Stimulated activated CD4-positive, alpha-beta T cell treated with anti-CD3 and anti-CD28 coated beads, Interleukin-2, amount 100 ng/mL, for 48 hours (primary cell): Measurements from ENCODE around the gene C16orf95.
"Not testable (repeated sequence)": the region's sequence is repeated elsewhere in the genome, so short reads cannot be mapped to it uniquely, and the experiment has no call there.

ENCODE experiments used
- DNase-seq, 2 donors: peaks; one replicate each; pipeline ENCODE4 v3.0.0-alpha.2; 2020

The C16orf95 gene

DNA sequence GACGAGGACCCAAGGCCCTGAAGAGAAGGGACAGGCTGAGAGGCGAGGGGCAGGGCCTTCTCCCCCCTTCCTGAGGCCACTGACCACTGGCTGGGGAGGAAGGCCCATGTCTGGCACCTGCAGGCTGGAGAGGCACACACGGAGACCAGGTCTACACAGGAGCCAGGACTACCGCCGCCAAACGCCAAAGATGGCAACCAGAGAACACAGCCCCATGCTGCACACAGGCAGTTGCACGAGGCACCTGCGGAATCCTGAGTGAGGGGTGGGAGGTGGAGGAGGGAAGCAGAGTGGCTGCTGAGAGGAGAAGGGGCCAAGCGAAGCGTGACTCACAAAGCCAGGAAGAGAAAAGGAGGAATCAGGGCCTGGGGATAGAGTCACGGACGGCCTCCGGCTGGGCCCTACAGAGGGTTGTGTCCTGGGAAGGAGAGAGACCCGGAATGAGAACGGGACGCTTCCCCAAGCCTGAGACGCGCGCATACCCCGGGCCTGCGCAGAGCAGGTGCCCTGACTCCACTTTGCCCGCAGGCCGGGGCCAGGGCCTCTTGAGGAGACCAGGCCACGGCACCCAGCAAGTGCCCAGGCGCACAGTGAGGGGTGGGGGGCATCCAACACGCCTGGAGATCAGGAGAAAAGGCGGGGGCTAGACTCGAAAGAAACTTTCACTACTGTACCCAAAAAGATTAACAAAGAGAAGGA lies 28.7 kb upstream of the C16orf95 start:
- DNase-seq, result no peak

DNA sequence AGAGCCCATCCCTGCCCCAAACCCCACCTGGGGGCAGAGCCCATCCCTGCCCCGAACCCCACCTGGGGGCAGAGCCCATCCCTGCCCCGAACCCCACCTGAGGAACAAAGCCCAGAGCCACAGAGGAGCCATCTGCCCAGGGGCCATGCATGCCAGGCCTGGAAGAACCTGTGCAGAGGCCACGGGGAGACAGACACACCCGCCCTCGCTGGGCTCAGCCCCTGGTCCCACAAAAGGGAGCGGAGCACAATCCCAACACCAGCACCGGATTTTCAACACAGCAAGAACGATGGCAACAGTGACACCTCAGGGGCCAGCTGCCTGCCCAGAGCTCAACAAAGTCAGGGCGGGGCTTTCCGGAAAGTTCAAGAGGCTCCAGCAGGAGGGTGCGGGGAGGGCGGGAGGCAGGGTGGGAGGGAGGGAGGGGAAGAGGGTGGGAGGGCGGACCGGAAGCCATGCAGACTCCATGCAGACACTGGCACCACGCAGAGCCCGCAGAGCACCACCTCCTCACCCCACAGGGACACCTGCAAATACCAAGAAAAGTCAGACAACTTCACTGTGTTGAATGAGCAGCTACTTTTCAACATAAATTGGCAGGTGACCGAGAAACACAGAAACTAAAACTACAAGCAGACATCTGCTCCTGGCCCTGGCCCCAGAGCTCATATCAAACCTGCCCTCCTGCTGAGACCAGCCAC lies 27.9 kb upstream of the C16orf95 start:
- DNase-seq, result peak; percentile 5 to 14

DNA sequence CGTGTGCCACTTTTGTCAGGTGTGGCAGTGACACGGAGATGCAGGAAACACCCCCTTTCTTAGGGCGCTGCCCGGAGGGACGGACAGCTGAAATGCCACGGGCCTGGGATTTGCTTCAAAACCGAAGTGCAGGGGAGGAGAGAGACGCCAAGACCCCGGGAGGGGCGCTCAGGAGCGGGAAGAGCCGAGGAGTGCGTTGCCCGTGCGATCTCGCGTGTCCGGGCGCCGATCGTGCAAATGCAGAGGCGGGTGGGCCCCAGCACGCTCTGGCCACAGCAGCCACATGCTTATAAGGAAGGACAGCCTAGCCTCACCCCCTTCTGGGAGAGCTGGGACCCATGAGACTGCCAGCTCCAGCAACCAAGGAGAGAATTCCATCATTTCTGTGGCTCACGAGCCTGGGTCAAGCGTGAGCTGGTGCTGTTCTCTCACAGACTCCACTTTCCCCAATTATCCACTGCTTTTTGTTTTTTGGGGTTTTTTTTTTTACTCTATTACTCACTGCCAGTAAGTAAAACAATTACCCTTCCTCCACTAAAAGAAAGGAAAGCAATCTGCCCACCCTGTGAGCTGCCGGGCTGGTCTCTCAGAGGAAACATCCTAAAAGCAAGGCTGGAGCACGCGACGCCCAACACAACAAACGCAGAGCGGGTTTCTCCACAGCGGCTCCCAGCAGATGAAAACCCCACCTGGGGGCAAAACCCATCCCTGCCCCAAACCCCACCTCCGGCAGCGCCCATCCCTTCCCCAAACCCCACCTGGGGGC lies 27.2 kb upstream of the C16orf95 start:
- DNase-seq, result no peak

DNA sequence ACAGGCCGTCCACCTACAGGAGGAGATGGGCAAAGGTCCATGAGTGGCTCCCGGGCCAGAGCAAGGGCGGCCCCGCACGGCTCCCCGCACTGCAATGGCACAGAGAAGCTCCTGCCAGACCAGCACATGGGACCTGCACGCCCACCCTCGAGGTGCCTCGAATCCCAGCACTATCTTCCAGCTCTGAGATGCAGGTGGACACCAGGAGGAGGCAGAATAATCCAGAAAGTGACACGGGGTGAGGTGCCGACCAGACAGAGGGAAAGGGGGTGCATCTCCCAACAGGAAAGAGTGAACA lies 26.5 kb upstream of the C16orf95 start:
- no peak for DNase-seq

DNA sequence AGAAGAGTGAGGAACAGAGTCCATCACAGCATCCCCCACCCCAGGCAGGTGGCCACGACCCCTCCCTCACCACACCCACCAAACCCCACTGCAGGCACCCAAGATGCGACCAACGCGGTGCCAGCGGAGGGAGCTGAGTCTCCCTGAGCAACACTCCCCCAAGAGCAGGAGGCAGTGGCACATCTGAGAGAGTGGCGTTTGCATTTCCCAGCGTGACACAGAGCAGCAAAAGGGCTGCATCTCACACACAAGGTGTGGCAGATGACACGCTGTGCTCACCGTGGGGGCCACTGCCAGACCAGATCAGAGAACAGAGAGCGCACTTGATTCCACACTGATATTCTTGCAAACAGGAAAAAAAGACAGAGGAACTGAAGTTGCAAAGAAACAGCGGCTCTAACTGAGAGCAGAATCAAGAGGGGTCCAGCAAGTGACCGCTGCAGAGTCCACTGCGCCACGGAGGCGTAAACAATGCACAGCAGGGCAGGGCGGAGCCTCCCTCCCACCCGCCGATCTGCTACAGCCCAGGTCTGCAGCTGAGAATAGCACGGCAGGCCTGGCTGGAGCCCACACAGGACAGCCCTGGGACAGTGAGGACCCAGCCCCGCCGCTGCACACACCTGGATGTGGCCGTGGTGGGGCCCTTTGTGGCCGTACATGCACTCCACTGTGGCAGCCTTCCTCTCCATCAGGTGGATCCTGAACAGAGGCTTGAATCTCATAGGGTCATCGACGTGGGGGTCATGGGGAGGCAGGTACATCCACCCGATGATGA lies 26.0 kb upstream of the C16orf95 start:
- DNase-seq, result no peak

DNA sequence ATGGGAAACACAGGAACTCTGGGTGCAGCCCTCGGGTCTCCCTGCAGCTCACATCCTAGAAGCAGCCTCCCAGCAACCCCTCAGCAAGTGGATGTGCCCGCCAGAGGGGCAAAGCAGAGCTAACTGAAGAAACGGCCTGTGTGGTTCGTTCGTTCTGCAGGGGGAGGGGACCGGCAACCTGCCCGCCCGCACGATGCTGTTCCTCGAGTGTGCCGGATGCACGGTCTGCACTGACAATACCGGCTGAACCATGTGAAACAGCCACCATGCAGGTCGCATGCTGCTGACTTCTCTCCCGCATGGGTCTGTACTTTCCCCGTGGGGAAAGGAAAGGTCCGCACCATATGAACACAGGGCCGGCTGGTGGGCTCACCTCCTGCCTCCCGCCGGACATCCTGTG lies 25.3 kb upstream of the C16orf95 start:
- no peak for DNase-seq

DNA sequence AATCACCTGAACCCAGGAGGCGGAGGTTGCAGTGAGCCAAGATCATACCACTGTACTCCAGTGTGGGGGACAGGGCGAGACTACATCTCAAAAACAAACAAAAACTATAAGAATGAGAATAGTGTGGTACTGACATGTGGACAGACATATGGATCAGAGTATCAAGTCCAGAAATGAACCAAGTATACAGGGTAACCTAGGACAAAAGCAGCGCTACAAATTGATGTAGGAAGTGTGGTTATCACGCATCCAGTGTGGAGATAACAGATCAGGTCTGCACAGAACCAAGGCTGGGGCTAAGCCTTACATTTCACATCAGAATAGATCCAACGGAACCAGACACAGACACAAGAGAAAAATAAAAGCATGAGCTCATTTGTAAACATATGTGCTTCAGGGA lies 23.0 kb upstream of the C16orf95 start:
- no peak for DNase-seq

DNA sequence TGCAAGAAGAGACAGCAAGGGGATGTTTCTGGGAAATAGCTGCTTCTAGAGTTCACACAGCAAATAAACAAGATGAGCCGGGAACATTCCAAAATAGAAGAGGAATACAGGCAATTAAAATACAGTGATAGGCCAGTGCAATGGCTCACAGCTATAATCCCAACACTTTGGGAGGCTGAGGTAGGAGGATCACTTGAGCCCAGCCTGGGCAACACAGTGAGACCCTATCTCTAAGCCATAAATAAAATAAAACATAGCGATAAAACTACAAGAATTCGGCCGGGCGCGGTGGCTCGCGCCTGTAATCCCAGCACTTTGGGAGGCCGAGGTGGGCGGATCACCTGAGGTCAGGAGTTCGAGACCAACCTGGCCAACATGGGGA lies 22.5 kb upstream of the C16orf95 start:
- not testable (repeated sequence) for DNase-seq

DNA sequence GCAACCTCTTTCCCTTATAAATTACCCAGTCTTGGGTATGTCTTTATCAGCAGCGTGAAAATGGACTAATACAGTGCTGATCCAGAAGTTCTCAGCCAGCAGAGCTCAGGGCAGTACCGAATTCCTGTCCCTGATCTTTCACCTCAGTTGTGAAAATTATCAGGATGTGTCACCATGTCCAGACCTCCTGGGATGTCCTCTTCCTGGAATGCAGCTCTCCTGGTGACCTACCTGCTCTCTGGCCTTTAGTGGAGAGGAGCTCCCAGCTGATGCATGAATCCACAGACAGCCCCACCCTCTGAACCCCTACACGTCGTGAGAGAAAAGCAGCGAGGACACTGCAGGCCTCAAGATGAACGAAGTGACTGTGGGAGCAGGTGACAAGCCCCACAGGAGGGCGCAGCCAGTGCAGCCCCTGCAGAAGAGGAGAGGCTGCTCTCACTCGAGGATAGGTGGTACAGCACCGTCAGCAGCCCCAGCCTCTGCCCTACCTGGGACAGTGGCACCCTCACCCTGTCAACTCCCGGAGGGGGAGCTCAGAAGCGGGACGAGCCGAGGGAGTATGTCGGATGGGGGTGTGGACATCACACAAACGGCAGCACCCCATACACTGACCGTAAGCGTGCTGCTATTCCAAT lies 22.0 kb upstream of the C16orf95 start:
- no peak for DNase-seq

DNA sequence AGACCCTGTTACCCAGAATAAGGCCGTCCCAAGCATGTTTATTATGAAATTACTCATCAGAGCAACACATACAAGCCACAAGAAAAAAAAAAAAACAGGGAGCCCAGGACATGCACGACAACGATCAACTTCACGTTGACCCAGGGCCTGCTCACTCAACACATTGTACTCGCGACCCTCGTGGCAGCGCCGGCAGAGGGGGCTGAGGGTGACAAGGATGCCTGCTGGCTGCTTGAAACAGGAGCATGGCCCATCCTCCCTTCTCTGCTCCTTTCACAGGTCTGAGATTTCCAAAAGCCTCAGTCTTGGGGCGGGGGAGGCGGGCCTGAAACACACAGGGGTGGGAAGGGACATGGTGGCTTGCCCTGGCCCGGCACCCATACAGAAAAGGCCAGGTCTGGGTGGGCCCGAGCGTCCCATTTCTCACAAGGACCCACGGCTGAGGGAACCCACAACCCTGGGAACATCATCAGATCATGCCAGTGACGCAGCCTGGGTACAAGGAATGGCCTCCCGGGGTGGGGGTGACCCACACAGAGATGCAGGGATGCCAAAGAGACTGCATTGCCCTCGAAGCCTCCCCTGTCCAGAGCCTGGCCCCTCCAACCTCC lies 21.1 kb upstream of the C16orf95 start:
- no peak for DNase-seq

DNA sequence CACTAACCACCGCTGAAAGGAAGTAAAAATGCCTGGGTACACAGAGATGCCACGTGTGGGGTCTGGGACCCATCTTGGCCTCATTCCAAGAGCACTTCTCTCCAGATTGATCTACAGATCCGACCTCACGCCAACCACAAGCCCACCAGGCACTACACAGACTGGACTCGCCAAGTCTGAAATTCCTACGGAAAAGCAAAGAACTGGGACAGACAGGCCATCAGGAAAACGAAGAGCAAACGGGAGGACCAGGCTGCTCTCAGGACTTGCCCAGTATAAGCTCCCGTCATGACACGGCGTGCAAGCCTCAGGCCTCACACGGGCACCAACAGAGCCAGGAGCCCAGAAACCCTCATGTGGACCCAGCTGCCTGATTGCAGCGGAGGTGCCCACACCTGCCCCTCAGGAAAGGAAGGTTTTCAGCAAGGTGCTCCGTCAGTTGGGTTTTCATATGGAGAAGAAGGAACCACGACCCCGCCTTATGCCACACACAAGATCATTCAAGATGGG lies 20.1 kb upstream of the C16orf95 start:
- DNase-seq, result no peak

DNA sequence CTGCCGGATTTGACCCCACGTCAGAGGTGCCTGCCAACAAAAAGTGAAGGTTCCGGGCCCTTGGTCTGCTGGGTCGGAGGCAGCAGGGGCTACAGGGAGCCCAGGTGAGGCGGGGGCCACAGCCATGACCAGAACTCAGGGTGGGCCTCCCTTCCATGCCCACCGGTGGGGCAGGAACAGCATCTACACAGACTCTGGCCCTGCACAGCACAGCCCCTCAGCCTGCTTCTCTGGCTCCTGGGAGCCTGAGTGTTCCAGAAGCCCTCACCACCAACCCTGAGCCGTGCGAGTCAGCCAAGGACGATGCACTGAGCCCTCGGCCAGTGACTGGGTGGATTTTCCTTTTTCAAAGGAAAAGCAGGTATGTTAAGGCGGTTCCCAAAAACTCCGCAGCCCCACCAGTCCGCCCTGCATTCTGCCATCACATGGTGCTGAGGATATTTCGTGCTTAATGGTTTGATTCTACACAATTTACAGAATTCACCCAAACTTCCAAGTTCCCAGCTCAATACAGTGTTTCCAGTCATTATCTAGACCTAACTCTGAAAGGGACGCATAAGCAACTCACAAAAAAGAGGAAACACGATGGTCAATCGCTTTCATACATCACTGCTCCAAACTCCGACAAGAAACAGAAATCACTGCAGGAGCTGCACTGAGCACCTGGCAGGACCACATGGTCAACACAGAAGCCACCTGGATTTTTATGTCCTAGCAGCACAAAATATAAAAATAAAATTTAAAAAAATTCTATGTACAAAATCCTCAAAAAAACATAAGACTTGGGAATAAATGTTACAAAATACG lies 19.4 kb upstream of the C16orf95 start:
- no peak for DNase-seq

DNA sequence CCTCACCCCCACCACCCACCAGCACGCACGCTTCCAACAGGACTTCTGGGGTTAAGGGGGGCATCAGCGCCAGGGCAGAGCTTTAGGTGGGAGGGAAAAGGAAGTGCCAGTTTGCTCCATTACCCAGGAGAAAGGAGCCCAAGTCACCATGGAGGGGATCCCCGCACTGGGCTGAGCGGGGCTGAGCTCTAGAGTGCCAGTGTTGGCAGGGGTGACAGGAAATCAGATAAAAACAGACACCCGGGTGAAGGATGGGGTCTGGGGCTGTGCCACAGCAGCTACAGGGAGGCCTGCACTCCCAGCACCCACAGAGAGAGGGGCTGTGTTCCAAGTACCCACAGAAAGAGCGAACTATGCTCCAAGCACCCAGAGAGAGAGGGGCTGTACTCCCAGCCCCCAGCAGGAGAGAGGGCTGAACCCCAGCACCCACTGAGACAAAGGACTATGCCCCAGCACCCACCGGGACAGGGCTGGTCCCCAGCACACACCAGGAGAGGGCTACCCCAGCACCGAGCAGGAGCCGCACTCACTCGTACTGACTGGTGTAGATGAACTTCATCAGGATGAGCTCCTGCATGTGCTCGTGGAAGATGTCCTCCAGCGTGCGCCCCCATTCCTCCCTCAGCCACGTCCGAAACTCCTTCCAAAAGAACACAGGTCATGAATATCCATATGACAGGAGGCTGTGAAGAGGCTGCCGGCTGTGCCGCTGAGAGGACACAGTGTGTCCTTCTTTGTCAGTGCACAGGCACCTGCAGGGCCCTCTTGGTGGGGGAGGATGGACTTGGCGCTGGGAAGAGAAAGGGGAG lies 18.6 kb upstream of the C16orf95 start:
- no peak for DNase-seq

DNA sequence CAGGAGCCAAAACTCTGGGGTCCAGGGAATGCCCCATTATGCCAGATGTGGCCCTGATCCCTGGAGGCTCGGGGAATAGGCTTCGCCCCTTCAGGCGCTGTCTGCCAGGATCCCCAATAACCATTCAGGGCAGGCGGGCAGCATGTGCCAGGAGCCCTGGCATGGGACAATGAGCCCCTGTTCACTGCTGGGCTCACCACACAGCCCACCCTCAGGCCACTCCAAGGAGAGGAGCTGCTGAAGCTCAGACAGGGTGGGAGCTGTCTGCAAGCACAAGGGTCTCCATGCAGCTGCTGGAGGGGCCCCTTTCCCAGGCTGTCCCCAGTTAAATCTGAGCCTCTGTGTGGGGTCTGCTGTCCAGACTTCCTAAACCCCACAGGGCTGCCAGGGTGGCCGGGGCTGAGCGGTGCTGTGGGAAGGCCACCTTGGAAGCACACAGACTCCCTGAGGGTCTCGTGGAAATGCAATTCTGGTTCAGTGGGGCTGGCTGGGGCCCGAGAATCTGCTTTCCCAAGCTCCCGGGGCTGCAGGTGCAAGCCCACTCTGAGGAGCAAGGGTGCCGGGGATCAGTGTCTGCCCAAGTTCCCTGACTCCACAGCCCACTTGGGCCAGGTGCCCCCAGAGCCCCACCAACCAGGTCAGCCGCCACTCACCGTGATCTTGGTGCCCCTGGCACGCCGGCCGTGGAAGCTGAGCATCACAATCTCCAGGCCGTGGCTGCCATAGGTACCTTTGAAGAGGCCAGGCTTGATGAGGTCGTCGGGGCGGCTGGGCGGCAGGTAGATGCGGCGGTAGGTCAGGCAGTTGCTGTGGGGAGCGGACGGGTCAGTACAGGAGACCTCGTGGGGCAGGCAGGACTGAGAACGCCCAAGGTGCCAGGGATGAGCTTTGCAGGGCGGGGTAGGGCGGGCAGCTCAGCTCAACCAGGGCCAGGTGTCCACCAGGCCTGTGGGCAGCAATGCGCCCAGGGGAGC lies 17.7 kb upstream of the C16orf95 start:
- DNase-seq, result no peak

DNA sequence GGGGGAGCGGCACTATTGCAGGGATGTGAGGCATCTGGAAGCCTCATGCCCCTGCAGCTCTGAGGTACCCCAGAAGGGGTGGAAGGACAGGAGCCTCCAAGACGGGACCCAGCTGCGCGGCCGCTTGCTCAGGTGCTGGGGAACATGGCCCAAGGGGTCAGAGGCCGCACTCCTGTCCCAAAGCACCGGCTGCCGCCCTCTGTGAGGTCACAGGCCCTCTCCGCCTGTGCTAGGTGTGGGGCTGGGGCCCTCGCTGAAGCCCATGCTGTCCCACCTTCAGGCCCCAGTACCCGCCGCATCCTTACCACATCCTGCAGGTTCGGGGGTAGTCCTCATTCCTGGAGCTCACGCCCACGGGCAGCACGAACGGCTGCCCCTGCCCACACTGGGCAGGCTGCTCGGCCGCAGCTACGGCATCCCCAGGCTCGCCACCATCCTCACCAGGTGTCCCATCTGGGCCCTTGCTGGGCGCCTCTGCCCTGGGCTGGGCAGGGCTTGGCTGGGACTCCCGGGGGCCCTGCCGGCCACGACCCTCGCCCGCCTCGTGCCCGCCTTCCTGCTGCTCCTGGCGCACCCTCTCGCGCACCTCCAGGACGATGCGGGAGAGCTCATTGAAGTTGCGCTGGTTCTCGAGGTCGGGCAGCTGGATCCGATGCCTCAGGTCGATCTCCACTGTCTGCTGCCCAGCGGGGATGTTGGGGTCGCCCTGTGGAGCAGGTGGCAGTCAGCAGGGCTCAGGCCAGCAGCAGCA lies 16.6 kb upstream of the C16orf95 start:
- no peak for DNase-seq

DNA sequence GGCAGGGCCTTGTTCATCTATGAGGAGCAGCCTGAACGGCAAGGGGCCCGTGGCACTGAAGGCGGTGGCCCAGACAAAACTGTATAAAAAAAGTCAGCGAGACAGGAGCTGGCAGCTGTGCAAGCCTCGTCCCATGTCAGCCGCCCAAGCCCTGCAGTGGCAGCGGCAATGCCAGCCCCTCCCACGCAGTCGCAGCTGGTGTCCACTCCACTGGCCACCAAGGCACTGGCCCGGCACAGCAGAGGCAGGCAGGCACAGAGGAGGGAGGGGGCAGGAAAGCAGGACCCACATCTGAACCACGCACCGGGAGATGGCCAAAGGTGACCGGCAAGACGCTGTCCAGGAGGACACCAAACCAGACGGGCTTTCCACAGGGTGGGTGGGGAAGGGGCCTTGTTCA lies 15.9 kb upstream of the C16orf95 start:
- no peak for DNase-seq

DNA sequence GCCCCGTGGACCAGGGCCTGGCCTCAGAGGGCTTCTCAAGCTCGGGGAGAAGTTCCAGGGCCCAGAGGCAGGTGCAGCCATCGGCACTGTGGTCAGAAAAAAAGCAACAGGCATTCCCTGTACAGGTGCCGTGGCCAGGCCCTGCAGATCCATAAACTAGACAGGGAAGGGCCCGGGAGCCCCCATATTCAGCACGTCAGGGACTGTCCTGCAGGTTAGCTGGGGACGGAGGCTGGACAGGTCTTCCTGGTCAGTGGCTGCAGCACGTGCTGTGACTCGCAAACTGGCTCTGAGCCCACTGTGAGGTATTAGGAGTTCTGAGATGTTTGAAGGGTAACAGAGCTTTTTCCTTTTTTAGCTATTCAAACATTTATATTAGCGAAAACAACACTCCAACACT lies 15.0 kb upstream of the C16orf95 start:
- DNase-seq, result no peak

DNA sequence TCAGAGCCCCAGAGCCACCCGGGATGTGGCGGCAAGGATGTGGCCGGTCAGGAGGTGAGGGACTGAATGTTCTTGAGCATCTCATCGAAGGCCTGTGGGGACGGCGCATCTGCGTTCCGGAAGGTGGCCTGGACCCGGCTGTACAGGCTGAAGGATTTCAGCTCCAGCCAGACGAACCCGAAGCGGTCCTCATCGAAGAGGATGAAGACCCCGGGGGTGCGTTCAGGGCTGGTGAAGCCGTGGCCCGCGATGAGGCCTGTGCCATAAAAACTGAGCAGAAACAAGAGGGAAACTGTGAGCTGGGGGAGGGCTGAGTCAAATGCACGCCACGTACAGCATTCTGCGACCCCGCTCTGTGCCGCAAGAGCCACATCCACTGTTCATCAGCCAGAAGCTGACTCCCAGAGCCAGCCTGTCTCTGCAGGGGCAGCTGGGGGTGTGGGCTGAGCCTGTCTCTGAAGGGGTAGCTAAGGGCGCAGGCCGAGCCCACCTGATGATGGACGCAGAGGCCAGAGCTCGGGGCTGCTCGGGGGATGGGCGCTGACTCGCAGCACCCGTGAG lies 14.1 kb upstream of the C16orf95 start:
- no peak for DNase-seq
